Mesothelial cell of epicardium (in vitro differentiated cells): ENCODE results near the gene PNLDC1. TPM values are rescaled to one million over a fixed set of nuclear protein-coding genes. Genes with fewer than 3 reads are reported as not detected.

Experiments
- DNase-seq, 2 experiments: peaks; one replicate each; pipeline ENCODE4 v3.0.0; 2021; ENCODE audit warnings: low spot score in 2 of 2; ENCODE audit not compliant: unreplicated experiment in 2 of 2
- H3K27ac Mint-ChIP-seq: 2 replicates; pipeline ENCODE4 v1.8.0; 2021; ENCODE audit warnings: mixed read lengths
- H3K27me3 Mint-ChIP-seq: 2 replicates; pipeline ENCODE4 v1.8.0; 2021; ENCODE audit warnings: low read depth, mixed read lengths
- H3K36me3 Mint-ChIP-seq: 2 replicates; pipeline ENCODE4 v1.8.0; 2021; ENCODE audit warnings: mixed read lengths
- H3K4me1 Mint-ChIP-seq: 2 replicates; pipeline ENCODE4 v1.8.0; 2021; ENCODE audit warnings: mixed read lengths
- H3K4me3 Mint-ChIP-seq: 2 replicates; pipeline ENCODE4 v1.8.0; 2021; ENCODE audit warnings: mild to moderate bottlenecking, moderate library complexity, mixed read lengths
- H3K9me3 Mint-ChIP-seq: 2 replicates; pipeline ENCODE4 v1.8.0; 2021; ENCODE audit warnings: mixed read lengths
- total RNA-seq: library from RNA; stranded (reverse); gene quantifications from 3 replicates; pipeline ENCODE4 v1.2.1, GENCODE V29; 2021
- TF ChIP-seq, protein P1 (sequence below): fragments of 200-600 bp; sonication (generic); IDR thresholded peaks from one replicate; pipeline ENCODE4 v1.5.0; 2021; ENCODE audit warnings: antibody characterized with exemption; ENCODE audit not compliant: unreplicated experiment

Gene PNLDC1
- total RNA-seq, 1 donor from 2014 or later, result 0.16 TPM

DNA sequence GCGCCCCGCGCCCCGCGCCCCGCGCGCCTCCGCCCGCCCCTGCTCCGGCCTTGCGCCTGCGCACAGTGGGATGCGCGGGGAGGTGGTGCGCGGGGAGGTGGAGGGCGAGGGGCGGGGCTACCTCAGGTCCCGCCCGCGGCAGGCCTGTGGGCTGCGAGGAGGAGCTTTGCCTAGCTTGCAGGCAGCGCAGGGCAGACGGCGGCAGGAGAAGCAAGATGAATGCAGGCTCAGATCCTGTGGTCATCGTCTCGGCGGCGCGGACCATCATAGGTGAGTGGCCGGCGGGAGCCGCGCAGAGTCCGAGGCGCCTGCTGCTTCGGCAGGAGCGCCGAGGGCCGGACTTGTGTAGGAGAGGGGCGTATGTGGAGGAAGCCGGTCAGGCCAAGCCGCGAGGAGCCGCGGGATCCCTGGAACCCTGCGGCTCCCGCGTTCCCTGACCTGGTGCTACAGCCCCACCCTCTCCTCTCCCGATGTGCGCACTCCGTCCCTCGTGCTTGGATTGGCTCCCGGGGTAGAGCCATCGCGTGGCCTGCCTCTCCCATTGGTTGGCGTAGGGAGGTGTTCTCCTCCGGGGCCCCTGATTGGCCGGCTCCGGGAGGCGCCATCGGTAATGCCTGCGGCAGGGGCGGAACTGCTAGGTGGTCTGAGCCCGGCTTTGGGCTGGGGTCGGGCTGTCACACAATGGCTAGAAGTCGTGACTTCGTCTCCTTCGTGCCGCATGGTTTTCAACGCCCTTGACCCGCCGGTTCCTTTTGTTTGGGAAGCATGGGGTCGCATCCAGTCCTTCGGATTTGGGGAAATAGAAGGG, 38.0 kb upstream of the PNLDC1 start, which contains the start of gene ACAT2:
TSS of gene ACAT2 (plus strand) at position 173 of the 808 bp plus-strand sequence. CDS start at position 216, 43 bp downstream.
- peak; percentile 90 to 93 for DNase-seq
- Mint-ChIP-seq H3K27me3 (no peaks in the 10 kb centered on the region), H3K4me3 (peak within 1 kb of the TSS; percentile 93), H3K4me1 (peaks cover 25% of the 10 kb centered on the region), H3K36me3 (peaks cover 20% of the 10 kb centered on the region), H3K9me3 (no peaks in the 10 kb centered on the region), H3K27ac (peak within 1 kb of the TSS; percentile 99)
- TF ChIP-seq, protein P1, sequence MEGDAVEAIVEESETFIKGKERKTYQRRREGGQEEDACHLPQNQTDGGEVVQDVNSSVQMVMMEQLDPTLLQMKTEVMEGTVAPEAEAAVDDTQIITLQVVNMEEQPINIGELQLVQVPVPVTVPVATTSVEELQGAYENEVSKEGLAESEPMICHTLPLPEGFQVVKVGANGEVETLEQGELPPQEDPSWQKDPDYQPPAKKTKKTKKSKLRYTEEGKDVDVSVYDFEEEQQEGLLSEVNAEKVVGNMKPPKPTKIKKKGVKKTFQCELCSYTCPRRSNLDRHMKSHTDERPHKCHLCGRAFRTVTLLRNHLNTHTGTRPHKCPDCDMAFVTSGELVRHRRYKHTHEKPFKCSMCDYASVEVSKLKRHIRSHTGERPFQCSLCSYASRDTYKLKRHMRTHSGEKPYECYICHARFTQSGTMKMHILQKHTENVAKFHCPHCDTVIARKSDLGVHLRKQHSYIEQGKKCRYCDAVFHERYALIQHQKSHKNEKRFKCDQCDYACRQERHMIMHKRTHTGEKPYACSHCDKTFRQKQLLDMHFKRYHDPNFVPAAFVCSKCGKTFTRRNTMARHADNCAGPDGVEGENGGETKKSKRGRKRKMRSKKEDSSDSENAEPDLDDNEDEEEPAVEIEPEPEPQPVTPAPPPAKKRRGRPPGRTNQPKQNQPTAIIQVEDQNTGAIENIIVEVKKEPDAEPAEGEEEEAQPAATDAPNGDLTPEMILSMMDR, result no peak

DNA sequence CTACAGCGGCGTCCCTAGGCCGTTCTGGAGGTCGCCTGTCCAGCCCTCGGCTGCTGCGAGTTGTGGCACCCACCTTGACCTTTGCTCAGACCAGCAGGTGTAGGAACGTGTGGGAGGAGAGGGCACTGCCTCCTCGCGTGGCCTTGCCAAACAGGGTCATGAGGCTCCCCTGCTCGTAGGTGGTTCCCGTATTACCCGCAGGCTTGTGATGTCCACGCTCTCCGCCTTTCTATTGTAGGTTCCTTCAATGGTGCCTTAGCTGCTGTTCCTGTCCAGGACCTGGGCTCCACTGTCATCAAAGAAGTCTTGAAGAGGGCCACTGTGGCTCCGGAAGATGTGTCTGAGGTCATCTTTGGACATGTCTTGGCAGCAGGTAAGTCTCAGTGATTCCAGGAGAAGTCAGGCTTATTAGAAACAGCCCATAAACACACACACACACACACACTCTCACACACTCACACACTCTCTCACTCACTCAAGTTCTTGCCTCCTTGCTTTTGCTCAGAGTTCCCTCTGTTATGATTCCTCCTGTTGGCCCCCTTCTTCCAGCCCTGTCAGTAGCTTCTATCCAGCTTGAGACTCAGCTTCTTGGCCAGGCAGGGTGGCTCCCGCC, 37.3 kb upstream of the PNLDC1 start:
- TF ChIP-seq, protein P1, result no peak
- Mint-ChIP-seq H3K27me3 (no peaks in the 10 kb centered on the region), H3K27ac (peak overlapping the region; percentile 97), H3K9me3 (no peaks in the 10 kb centered on the region), H3K36me3 (peaks cover 22% of the 10 kb centered on the region), H3K4me1 (peaks cover 25% of the 10 kb centered on the region), H3K4me3 (peak overlapping the region; percentile 93)
- no peak for DNase-seq

DNA sequence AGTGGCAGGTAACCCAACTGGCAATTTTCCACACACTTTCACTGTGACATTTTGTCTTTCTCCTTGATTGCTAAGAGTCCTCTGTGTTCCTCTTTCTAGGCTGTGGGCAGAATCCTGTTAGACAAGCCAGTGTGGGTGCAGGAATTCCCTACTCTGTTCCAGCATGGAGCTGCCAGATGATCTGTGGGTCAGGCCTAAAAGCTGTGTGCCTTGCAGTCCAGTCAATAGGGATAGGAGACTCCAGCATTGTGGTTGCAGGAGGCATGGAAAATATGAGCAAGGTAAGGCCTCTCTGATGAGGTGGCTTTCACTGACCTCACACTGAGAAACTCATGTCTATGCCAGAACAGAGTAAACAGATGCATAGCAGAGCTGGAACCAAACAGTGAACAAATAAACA, 33.2 kb upstream of the PNLDC1 start:
- Mint-ChIP-seq H3K36me3 (peaks cover 47% of the 10 kb centered on the region), H3K27me3 (no peaks in the 10 kb centered on the region), H3K27ac (no peak overlapping the region), H3K4me3 (no peak overlapping the region), H3K4me1 (peaks cover 9% of the 10 kb centered on the region), H3K9me3 (peaks cover 13% of the 10 kb centered on the region)
- TF ChIP-seq, protein P1, result no peak
- DNase-seq, result no peak

DNA sequence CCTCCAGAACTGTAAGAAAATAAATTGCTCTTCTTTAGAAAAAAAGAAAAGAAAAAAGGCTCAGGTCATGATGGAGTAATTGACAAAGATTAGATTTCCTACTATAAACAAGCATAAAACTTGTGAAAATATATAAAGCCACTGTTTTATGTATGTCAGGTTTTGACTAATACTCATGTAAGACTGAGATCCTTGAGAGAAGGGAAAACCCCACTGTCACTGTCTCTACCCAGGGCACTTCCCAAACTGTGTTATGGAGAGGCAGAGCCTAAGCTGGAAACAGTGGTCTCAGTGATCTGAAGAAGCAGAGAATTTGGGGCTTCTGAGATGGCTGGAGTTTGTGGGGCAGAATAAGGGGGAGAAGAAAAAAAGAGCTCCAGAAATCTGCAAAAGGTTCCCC, 30.6 kb upstream of the PNLDC1 start:
- no peak for DNase-seq
- Mint-ChIP-seq H3K27ac (no peak overlapping the region), H3K9me3 (peaks cover 13% of the 10 kb centered on the region), H3K27me3 (no peaks in the 10 kb centered on the region), H3K36me3 (peaks cover 58% of the 10 kb centered on the region), H3K4me1 (peaks cover 2% of the 10 kb centered on the region), H3K4me3 (no peak overlapping the region)
- TF ChIP-seq, protein P1, result no peak

DNA sequence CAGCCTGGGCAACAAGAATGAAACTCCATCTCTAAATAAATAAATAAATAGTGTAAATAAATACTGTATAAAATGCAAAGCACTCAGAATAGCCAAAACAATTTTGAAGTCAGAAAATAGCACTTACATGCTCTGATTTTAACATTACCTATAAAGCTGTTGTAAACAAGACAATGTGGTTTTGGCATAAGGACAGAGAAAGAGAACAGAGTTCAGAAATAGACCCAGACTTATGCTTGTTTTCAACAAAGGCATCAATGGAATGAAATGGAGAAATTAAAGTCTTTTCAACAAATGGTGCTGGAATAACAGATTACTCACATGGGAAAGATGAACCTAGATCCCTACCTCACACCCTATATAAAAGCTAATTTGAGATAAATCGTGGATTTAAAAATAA, 27.9 kb upstream of the PNLDC1 start:
- Mint-ChIP-seq H3K36me3 (peaks cover 63% of the 10 kb centered on the region), H3K27me3 (no peaks in the 10 kb centered on the region), H3K4me3 (no peak overlapping the region), H3K4me1 (no peaks in the 10 kb centered on the region), H3K27ac (no peak overlapping the region), H3K9me3 (peaks cover 13% of the 10 kb centered on the region)
- TF ChIP-seq, protein P1, result no peak
- no peak for DNase-seq
